Adrenal gland (tissue), 5 donors: ENCODE data around the gene PATL1.
"Not testable (repeated sequence)": the region's sequence is repeated elsewhere in the genome, so short reads cannot be mapped to it uniquely, and the experiment has no call there.

ENCODE experiments used
- POLR2A ChIP-seq, 2 donors: fragments of 450-650 bp; IDR thresholded peaks; one replicate each; pipeline ENCODE4 v1.6.1; 2017; ENCODE audit warnings: antibody characterized with exemption in 2 of 2, mild to moderate bottlenecking in 2 of 2, moderate library complexity in 1 of 2
- TF ChIP-seq, protein P1 (sequence below), 6 experiments: fragments of 450-650 bp in 4 of 6; fragments of 200-600 bp in 2 of 6; sonication (generic) in 1 of 6; IDR thresholded peaks; 1 replicate in 5 of 6; 2 replicates in 1 of 6; pipeline versions ENCODE4 v1.5.1 to v1.8.0; 2016 to 2021; ENCODE audit warnings: antibody characterized with exemption in 6 of 6, mild to moderate bottlenecking in 2 of 6, moderate library complexity in 1 of 6
- donor health status: DM: no; HTN: no; CAD: no.

DNA sequence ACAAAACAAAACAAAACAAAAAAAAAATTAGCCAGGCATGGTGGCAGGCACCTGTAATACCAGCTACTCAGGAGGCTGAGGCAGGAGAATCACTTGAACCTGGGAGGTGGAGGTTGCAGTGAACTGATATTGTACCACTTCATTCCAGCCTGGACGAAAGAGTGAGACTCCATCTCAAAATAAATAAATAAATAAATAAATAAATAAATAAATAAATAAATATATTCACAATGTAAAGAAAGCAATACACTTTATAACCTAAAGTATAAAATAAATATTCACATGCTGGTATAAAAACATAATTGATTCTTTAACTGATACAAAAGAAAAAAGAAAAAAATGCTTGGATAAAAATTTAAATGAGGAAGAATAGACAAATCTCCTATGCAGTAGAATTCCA, 34.7 kb upstream of the PATL1 start:
- TF ChIP-seq, protein P1, sequence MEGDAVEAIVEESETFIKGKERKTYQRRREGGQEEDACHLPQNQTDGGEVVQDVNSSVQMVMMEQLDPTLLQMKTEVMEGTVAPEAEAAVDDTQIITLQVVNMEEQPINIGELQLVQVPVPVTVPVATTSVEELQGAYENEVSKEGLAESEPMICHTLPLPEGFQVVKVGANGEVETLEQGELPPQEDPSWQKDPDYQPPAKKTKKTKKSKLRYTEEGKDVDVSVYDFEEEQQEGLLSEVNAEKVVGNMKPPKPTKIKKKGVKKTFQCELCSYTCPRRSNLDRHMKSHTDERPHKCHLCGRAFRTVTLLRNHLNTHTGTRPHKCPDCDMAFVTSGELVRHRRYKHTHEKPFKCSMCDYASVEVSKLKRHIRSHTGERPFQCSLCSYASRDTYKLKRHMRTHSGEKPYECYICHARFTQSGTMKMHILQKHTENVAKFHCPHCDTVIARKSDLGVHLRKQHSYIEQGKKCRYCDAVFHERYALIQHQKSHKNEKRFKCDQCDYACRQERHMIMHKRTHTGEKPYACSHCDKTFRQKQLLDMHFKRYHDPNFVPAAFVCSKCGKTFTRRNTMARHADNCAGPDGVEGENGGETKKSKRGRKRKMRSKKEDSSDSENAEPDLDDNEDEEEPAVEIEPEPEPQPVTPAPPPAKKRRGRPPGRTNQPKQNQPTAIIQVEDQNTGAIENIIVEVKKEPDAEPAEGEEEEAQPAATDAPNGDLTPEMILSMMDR (IDR thresholded peaks at IDR 0.05): not testable (repeated sequence)
- TF ChIP-seq POLR2A (IDR thresholded peaks at IDR 0.05): not testable (repeated sequence)
